DMS 273 (cell line): Measurements from ENCODE around the gene HSD11B1.

Experiments
- DNase-seq: peaks from one replicate; lab custom pipeline; 2025; ENCODE audit not compliant: unreplicated experiment; lab: John Stamatoyannopoulos, UW

HSD11B1 gene

DNA sequence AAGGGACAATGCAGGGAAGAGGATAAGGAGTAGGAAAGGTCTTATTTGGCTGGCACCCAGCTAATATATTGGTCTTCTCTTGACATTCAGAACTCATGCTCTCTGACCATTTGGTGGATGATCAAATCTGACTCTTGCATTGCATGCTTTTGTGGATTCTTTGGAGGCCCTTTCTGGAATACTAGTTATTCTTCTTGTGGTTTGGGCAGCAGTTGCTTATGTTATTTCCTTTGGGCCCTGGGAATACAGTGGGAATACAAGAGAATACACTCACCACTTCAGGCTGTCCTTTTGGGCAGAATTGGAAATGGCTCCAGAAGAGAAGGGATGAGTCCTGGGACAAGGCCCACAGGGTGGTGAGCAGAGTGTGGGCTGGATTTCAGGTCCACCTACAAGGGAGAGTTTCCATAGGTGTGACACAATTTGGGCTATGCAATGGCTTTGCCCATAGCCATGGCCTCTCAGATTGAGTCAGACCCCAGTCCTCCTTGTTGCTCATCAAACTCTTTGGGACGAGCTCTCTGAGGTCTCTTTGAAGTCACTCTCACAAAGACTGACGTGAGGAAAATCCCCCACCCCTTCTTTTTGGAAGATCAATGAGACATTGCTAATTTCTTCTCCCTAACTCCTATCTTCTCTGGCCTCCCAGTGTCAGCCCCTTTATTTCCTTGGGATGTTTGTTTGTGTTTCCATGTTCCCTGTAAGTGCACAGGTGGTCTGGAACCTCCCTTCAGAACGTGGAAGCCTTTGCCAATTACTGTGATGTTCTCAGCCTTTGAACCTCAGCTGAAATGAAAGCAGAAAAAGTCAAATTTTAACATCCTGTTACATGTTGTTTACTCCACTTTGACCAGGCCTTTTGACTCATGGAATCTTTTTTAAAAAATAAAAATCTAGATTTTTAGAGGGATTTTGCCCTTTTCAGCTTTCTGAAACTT lies 19.4 kb downstream of the HSD11B1 start:
- no peak for DNase-seq

DNA sequence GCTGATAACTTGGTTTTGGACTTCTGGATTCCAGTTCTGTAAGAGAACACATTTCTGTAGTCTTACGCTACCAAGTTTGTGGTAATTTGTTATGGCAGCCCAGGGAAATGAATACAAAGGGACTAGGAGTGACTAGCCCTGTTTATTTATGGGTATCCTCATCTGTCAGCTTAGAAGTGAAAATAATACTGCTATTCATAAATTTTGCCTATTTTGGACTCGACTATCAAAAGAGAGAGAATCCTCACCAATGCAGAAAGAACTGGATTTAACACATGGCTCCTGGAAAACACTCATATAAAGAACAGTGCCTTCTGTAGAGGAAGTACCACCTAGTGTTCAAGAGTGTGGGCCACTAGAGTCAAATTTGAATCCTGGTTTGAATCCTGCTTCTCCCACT lies 22.6 kb downstream of the HSD11B1 start:
- no peak for DNase-seq

DNA sequence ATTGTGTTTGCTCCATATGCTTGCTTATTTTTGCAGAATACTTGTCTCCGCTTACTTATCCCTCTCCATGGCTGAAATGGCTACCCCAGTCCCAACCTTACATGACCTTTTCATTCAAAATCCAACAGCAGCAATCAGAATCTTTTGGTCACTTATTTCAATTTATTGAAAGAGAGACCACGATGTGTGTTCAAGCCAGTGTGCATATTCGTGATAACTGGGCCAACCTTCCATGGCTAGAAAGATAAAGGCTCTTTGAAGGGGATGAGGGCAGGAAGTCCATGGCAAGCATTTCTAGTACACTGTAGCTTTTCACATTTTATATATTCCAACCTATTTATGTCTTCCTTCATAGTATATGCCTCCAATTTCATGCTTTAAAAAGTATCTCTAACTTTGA lies 23.1 kb downstream of the HSD11B1 start:
- DNase-seq, result no peak

- DNase-seq, result no peak
Observed at GRCh38 chr1:209728466-209728865, 23.8 kb downstream of the HSD11B1 start.

- no peak for DNase-seq
Observed at GRCh38 chr1:209729436-209729835, 24.8 kb downstream of the HSD11B1 start.

DNA sequence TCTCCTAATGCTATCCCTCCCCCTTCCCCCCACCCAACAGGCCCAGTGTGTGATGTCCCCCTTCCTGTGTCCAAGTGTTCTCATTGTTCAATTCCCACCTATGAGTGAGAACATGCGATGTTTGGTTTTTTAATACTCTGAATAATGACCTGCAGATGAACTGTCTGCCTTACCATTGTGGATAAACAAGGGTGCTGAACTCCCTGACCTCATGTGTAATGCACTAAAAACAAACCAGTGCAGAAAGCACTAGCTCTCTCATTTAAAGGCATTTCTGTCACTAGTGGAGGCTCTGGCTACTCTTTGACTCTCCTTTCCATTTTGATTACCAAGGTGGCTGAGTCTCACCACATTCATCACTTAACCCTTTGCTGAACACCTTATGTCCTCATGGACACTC lies 28.1 kb downstream of the HSD11B1 start:
- no peak for DNase-seq

- DNase-seq, result no peak
Observed at GRCh38 chr1:209733409-209734192, 29.0 kb downstream of the HSD11B1 start.

- no peak for DNase-seq
Observed at GRCh38 chr1:209736490-209737117, 32.0 kb downstream of the HSD11B1 start.

- no peak for DNase-seq
Observed at GRCh38 chr1:209737118-209737505, 32.5 kb downstream of the HSD11B1 start.

GRCh38 chr1:209738270-209738669 lies 33.6 kb downstream of the HSD11B1 start:
- no peak for DNase-seq

DNA sequence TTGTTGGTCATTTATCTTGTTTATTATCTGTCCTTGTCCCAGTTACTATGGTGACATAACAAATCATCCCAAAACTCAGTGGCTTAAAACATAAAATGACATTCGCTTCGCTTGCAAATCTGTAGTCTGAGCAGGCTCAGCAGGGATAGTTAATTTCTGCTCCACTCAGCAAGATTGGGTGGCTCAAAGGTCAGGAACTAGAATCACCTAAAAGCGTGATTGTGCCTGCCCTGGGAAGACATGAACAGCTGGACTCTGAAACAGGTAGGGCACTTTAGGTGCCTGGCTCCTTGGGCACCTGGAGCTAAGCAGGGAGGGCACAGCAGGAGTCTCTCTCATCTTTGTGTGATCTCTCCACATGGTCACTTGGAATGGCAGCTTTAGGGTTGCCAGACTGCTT lies 36.5 kb downstream of the HSD11B1 start:
- no peak for DNase-seq

GRCh38 chr1:209741889-209742288 lies 37.2 kb downstream of the HSD11B1 start:
- no peak for DNase-seq

GRCh38 chr1:209742409-209743144 lies 37.9 kb downstream of the HSD11B1 start:
- no peak for DNase-seq

DNA sequence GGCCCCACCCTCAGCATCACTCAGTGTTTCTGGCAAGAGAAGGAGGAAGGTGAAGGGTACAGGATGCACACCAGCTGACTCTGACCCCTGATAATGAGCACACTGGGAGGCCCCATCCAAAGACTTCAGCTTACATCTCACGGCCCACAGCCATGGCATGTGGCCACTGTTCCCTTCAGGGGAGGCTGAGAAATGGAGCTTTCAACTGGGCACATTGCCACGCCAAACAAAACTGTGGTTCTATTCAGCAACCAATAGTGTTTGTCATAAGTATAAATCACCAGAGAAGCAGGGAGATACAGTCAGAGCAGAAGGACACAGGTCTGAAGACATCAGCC lies 38.5 kb downstream of the HSD11B1 start:
- peak; percentile 12 for DNase-seq

DNA sequence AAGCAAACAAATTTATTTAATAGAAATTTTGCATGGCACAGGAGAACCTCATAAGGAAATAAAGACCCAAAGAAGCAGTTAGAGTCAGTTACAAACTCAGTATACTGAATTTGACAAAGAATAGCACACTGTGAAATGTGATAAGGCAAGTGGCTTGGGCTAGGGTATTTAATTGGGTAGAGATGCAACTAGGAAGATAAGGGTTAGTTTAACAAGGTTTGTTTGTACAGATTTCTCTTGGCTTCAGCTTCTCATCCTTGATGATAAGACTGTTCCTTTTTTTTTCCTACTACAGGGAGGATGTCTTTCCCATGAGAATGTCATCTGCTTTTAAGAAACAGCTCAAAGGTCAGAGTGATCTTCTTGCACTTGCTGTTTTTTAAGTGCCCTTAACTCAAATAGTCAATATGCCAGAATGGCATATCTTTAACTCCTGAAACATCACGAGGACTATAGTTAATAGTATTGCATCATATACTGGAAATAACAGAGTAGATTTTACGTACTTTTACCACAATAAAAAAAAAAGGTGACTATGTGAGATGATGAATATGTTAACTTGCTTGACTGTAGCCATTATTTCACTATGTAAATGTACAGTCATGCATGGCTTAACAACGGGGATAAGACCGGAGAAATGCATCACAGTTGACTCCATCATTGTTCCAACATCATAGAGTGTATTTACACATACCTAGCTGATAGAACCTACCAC lies 42.0 kb downstream of the HSD11B1 start:
- DNase-seq, result no peak

DNA sequence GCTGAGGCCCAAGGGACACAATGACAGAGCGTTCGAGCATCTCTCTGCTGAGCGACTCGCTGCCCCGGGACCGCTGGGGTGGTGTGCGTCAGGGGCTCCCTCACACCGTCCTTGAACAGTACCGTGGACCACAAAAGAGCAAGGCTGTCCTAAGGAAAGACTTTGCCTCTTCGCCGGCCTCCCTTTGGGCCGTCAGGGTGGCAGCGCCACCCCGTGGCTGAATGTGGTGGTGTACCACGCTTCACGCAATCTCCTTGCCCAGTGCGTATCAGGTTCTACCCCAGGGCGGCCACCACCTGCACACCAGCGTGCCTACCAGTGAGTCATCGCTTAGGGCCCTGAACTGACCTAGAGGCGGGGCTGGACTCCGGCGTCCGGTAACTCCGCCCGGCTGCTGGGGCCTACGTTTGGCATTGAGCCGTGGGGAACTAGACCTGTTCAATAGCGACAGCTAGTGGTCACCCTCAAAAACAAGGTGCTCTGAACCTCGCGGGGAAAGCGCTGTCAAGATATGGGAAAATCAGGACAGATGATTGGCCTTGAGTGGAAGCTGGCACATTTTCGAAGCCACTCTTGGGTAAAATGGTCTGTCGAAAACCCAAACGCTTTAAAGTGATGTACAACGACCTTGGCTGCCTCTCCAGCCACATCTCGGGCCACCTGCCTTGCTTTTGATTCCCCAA lies 43.1 kb downstream of the HSD11B1 start:
- no peak for DNase-seq

DNA sequence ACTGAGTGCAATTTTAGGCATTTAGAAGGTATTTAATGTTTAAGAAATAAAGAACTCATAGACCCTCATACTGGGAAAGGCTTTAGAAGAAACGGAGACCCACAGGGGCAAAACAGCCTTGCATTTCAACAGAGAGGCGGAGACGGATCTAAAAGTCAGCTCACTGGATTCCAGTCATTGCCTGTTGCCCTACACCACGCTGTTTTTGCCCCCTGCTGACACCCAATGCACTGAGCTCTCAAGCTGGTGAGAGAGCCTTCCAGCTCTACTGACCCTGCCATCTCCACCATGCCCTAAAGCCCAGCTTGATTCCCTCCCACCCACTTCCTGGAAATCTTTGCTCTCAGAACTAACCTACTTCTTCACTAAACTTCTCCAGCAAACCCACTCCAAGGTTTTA lies 44.0 kb downstream of the HSD11B1 start:
- no peak for DNase-seq

DNA sequence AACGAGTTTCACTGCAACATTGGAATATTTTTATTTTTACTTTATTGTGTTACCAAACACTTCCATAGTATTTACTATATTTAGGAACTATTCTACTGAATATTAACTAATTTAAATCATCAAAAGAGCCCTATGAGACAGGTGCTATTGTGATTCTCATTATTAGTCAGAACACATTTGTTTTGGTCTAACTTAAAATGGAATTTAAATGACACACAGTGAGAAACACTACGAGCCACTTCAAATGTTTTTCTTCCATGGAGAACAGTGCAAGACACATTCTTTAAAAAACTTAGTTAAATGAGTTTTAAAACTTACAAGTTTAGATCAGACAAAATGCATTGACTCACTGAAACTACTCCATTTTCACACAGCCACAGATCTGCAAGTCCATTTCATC lies 44.6 kb downstream of the HSD11B1 start:
- DNase-seq, result no peak

GRCh38 chr1:209749670-209750323 lies 45.2 kb downstream of the HSD11B1 start:
- DNase-seq, result no peak
